GM21825 (cell line): ENCODE measurements around the gene ZFHX3.

ENCODE experiments used
- ATAC-seq: cut with Tn5 transposase; IDR thresholded peaks from one replicate; pipeline ENCODE4 v1.9.1; 2021; ENCODE audit warnings: mild to moderate bottlenecking, moderate library complexity; ENCODE audit not compliant: unreplicated experiment

Gene ZFHX3

GRCh38 chr16:73069581-73070262, 21.8 kb upstream of the ZFHX3 start:
- ATAC-seq, result no peak

DNA sequence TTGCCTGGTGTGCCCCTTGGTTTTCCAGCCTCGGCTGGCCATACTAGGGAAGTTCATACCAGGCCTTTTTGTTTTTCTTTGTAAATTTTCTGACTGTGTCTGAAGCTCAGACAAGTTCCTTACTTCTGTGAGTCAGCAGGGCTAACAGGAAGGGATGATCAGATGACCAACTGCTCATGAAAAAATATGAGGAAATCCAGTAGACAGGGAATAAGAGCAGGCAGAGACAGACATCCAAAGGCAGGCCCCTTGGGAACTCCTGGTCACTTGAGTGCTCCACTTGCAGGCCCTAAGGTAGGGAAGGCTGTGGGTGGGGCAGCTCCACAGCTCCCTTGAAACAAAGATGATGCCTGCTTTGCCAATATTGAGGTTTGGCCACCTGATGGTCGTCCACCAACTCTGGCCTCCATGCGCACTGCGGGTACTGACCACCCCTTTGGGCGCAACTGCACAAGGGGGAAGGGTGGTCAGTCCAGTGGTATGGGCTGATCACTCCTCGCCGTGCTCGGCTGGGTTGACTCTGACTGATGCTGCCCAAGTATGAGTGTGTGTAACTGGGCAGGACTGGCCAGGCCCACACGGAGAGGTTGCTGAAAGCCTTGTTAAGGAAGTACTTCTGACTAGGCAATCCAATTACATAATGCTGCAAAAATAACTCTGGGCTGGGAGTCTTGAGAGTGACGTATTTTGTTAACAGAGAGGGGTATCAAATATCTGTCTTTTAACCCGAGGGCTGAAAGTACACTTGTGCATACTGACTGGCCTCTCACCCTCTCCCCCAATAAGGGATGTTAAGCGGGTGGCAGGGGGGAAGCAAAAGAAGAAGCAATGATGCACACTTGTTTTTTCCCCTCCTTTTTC, 20.8 kb upstream of the ZFHX3 start:
- no peak for ATAC-seq

DNA sequence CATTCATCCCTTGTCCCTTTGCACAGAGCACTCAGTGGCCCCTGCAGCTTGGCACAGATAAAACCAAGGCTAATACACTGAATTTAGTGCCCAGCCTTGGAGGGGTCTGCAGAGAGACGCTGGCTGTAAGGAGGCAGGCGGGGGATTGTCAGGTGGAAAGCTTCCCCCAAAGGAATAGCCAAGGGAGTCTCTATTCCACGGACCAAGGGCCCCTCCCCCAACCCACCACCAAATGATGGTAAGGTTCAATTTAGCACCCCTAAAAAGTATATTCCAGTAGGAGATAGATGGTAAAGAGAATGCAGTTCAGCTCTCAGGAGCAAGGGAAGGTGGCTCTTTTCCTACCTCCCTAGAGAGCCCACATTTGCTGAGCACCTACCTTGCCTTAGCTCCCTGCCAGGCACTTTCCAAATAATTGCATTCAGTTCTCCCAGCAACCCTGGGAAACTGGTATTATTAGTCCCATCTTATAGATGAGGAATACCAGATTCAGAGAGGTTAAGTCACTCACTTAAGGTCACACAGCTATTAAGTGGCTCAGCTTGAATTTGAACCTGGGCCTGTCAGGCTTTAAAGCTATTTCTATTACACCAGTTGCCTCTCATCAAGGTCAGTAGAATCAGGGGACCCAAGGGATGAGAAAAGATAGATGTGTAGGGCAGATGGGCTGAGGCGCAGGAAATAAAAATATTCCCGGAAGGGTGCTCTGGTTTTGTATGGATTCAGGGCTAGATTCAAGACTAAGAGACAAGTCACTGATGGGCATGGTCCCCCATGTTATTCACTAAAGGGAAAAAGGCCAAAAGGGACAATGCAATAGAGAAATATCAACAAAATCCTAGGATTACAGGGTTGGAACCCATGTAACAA, 20.0 kb upstream of the ZFHX3 start:
- ATAC-seq, result no peak

DNA sequence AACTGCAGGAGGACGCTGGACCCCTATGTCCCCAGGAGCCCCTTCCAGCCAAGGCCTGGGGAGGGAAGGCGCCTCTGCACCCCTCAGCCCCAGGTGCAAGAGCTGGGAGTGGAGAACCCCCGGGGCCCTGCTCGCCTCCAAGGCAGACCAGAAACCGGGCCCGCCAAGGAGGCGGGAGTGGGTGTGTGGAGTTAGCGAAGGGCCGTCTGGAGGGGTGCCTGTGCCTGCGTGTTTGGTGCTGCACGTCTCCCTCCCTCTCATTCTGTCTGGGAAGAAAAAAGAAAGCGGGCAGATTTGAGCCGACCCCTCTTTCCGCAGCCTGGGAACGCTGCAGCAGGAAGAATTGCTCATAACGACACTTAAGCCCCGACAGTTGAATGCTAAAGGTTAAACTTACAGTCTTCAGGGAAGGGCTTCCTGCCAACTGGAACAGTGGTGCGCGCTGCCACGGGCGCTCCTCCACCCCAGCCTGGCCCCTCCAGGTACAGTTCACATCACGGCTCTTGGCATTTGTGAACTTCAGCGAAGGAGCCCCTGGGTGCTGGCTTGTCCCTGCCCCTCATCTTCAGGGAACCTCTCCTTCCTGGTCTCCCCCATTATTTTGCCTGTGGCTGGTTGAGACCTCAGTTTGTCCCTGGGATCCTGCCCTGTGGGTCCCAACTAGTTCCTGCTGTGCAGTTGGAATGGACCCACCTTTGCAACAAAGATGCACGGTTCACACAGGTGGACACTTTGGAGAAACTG, 19.2 kb upstream of the ZFHX3 start:
- no peak for ATAC-seq

DNA sequence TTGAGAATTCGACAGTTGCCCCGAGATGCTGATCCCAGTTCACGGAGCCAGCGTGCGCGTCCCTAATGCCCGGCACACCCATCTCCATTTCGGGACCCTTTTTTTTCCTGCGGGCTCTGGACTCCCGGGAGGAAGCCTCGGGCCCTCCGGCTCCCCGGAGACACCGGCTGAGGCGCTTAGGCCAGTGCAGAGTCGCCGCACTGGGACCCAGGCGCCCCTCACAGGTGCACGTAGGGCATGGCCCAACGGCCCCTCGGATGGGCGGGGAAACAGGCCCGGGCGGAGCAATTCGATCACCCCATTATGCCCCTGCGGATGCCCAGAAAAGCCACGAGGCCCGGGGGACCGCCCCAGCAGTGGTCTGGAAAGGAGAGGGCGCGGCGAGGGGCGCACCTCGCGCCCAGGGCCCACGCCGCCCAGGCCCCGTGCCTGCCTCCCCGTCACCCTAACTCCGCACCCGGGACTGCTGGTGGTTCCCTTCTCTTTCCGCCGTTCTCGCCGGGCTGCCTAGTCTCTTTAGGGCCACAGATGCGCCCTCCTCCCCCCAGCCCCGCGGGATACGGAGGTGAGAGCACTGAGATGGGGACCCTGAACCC, 18.5 kb upstream of the ZFHX3 start:
- no peak for ATAC-seq

GRCh38 chr16:73065632-73066330, 17.9 kb upstream of the ZFHX3 start:
- no peak for ATAC-seq

GRCh38 chr16:73064994-73065545, 17.1 kb upstream of the ZFHX3 start:
- no peak for ATAC-seq

- ATAC-seq, result no peak
Measured at GRCh38 chr16:73064212-73064993, 16.5 kb upstream of the ZFHX3 start.

GRCh38 chr16:73063854-73064211, 15.9 kb upstream of the ZFHX3 start:
- no peak for ATAC-seq

- no peak for ATAC-seq
Measured at GRCh38 chr16:73062743-73063733, 15.1 kb upstream of the ZFHX3 start.

DNA sequence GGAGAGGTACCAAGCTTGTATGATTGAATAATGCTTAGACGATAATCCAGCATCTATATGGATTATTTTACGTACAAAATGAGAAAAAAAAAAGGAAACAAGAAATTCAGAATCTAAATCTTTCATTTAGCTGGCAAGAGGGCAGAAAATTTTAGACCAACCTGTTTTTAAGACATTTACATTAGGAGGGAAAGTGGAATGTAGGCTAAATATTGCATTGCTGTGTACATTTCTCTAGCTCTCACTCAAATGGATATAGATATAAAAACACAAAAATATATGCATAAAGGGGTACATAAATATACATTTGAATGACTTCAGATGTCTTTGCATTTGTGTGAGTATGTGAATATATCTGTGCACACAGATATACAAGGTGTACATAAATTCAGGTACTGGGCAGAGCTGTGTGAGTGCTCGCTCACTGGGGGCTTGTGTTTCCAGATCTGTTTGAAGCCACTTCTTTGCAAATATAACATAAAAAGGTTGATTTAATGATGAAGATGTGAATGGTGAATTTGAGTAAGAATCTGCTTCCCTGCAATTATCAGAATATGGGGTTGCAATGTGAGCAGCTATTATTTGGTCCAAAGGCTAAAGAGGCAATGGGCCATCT, 14.2 kb upstream of the ZFHX3 start:
- no peak for ATAC-seq

DNA sequence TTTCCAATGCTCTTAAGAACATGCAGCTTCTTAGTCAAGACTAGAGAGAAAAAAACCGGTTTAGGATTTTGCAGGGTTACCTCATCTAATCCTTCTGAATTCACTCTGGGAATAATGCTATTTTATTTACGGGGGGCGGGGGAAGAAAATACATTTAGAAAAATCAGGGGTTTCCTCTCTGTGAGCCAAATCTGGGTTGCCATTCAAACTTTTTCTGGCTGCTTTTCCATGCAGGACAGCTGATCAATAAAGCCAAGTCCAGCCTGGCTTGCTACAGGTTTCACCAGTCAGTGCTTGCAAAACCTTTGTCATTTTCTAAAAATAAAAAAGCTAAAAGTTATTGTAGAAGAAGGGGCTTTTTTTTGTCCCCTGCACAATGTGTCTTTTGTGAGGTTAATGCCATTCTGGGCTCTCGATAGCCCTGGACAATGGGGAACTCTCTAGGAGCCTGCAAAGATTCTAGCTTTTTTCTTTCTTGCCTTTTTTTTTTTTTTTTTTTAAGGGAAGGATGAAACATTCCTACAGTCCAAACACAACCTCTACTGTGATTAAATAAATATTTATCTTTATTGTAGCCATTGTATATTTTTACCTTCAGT, 13.1 kb upstream of the ZFHX3 start:
- ATAC-seq, result no peak

DNA sequence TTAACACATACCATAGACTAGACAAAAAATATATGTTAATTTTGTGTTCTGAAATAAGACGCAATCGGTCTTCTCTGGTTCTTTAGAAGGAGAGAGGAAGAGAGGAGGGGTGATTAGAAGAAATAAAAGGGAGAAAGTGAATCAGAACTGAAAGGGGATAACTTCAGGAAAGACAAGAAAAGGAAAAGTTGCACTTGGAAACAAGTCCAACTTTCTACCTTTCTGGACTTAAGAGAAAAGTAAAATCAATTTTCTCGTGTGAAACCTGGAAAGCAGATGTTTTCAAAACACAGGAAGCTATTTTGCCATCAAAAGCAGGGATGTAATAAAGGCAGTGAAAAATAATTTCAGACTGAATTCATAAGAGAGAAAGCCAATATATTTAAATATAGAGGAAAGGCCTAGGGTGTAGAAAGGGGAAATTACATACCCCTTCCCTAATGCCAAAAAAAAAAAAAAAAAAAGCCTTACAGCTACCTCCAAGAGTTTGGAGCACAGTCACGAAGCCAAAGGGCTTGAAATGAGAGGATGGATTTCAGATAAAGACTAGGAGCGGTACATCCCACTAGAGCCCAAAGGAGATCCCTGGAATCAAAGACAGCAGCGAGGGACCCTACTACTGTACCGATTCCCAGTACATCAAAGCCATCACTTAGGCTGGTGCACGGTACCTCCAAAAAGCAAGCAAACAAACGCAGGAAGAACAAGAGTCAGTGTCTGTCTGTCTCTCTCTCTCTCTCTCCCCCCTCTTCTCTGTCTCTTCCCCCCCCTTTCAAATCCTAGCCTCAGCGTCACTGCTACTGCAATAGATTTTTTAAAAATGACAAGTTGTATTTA, 12.1 kb upstream of the ZFHX3 start:
- ATAC-seq, result no peak

DNA sequence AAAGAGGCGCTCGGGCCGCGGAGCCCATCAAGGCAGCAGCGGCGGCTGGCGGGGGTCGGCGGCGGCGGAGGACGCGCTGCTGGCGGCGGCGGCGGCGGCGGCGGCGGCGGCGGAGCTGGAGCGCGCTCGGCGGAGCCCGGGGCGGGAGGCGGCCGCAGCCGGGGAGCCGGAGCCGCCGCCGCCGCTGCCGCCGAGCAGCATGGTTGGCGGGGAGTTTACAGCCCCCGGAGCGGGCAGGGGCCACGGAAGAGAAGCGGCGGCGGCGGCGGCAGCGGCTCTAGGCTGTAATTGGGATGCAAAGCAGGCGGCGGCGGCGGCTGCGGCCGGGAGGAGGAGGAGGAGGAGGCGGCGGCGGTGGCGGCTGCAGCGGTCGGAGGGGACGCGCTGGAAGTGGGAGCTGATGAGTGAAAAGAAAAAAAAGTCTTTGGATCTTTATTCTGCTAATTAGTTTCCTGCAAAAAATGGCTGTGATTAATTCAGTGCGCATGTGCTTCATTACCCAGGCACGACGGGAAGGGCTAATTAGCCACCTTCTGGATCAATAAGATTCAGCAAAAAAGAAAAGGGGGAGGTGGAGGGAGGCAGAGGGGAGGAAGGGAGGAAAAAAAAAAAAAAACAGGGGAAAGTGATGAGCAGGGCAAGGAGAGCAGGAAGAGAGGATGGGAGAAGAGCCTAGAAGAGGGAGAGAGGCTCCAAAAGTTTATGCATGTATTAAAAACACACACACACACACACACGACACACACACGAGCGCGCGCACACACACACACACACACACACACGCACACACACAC, 10.9 kb upstream of the ZFHX3 start:
- ATAC-seq, result peak; percentile 26

- ATAC-seq, result peak; percentile 68
Measured at GRCh38 chr16:73058221-73058615, 10.3 kb upstream of the ZFHX3 start.
